H1 (cell line): Measurements from ENCODE around the gene TCFL5. TPM values are rescaled to one million over a fixed set of nuclear protein-coding genes. Genes with fewer than 3 reads are reported as not detected.

Experiments used
- GTF2F1 ChIP-seq: IDR thresholded peaks from 2 replicates; pipeline ENCODE4 v1.6.1; 2012; ENCODE audit warnings: low read depth, low read length, improper control_type of control experiment, borderline replicate concordance
- KDM1A ChIP-seq: fragments of 200-600, 300-600 bp; sonication (generic); IDR thresholded peaks from 2 replicates; pipeline ENCODE4 v1.7.1; 2016; ENCODE audit warnings: mild to moderate bottlenecking, low read length, borderline replicate concordance
- polyA plus RNA-seq, 7 experiments: library from polyadenylated mRNA; depleted of rRNA in 3 of 7; stranded (reverse) in 5 of 7; unstranded in 2 of 7; fragments of >200 nt in 5 of 7; fragments of 200-250 nt in 2 of 7; gene quantifications; 1 replicate in 5 of 7; 2 replicates in 1 of 7; 4 replicates in 1 of 7; pipeline versions ENCODE4 v1.2.1 to v1.2.3, GENCODE V29; 2011 to 2013; ENCODE audit warnings: missing spikeins in 2 of 7, mixed read lengths in 2 of 7
- total RNA-seq: library from RNA; stranded (reverse); fragmentation: NEBNext Ultra II Directional; extraction: Animal tissue kit (Norgen Biotek cat#: 25700); gene quantifications from 2 replicates; pipeline ENCODE4 v1.2.1, GENCODE V29; 2021
- TF ChIP-seq, protein P1 (sequence below): fragments of 300-600 bp; sonication (generic); IDR thresholded peaks from 2 replicates; pipeline ENCODE4 v1.7.1; 2012; ENCODE audit warnings: low read length, moderate library complexity, mild to moderate bottlenecking, inconsistent platforms; ENCODE audit not compliant: insufficient replicate concordance

Gene TCFL5
- total and polyA plus RNA-seq, 2 of the 8 experiments (the other 6 are each of a cell fraction or from before 2014, with no cell fraction given): 6.2 to 15.0 TPM

DNA sequence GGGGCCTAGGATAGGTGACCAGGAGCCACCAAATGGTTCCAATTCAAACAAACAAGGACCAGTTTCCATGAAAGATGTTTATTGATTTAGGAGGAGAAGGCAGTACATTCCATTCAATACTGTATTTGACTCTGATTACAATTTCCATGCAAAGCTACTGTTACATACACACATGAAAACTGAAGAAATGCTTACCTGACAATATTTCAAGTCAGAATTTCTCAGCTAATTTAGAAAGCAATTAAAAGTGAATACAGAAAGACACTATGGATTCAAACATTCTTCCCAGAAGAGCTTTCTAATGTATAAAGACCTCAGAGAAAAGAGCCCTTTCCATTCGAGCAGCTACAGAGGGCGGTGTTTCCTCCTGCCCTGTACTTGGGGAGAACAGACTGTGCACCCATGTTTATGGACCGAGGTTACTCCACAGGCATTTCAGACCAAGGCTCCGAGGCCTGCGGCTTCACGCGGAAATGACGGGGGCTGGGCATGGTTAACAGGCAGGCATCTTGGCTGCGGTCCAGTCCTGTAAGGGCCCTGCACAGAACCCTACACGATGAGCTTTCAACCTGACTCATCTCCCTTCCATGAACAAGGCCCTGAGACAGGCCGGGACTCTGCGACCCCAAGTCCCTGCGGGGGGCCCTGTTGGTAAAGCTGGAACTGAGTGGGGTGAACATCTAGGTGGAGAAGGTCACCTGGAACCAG, 25.7 kb upstream of the TCFL5 start (continued):
- TF ChIP-seq, protein P1, sequence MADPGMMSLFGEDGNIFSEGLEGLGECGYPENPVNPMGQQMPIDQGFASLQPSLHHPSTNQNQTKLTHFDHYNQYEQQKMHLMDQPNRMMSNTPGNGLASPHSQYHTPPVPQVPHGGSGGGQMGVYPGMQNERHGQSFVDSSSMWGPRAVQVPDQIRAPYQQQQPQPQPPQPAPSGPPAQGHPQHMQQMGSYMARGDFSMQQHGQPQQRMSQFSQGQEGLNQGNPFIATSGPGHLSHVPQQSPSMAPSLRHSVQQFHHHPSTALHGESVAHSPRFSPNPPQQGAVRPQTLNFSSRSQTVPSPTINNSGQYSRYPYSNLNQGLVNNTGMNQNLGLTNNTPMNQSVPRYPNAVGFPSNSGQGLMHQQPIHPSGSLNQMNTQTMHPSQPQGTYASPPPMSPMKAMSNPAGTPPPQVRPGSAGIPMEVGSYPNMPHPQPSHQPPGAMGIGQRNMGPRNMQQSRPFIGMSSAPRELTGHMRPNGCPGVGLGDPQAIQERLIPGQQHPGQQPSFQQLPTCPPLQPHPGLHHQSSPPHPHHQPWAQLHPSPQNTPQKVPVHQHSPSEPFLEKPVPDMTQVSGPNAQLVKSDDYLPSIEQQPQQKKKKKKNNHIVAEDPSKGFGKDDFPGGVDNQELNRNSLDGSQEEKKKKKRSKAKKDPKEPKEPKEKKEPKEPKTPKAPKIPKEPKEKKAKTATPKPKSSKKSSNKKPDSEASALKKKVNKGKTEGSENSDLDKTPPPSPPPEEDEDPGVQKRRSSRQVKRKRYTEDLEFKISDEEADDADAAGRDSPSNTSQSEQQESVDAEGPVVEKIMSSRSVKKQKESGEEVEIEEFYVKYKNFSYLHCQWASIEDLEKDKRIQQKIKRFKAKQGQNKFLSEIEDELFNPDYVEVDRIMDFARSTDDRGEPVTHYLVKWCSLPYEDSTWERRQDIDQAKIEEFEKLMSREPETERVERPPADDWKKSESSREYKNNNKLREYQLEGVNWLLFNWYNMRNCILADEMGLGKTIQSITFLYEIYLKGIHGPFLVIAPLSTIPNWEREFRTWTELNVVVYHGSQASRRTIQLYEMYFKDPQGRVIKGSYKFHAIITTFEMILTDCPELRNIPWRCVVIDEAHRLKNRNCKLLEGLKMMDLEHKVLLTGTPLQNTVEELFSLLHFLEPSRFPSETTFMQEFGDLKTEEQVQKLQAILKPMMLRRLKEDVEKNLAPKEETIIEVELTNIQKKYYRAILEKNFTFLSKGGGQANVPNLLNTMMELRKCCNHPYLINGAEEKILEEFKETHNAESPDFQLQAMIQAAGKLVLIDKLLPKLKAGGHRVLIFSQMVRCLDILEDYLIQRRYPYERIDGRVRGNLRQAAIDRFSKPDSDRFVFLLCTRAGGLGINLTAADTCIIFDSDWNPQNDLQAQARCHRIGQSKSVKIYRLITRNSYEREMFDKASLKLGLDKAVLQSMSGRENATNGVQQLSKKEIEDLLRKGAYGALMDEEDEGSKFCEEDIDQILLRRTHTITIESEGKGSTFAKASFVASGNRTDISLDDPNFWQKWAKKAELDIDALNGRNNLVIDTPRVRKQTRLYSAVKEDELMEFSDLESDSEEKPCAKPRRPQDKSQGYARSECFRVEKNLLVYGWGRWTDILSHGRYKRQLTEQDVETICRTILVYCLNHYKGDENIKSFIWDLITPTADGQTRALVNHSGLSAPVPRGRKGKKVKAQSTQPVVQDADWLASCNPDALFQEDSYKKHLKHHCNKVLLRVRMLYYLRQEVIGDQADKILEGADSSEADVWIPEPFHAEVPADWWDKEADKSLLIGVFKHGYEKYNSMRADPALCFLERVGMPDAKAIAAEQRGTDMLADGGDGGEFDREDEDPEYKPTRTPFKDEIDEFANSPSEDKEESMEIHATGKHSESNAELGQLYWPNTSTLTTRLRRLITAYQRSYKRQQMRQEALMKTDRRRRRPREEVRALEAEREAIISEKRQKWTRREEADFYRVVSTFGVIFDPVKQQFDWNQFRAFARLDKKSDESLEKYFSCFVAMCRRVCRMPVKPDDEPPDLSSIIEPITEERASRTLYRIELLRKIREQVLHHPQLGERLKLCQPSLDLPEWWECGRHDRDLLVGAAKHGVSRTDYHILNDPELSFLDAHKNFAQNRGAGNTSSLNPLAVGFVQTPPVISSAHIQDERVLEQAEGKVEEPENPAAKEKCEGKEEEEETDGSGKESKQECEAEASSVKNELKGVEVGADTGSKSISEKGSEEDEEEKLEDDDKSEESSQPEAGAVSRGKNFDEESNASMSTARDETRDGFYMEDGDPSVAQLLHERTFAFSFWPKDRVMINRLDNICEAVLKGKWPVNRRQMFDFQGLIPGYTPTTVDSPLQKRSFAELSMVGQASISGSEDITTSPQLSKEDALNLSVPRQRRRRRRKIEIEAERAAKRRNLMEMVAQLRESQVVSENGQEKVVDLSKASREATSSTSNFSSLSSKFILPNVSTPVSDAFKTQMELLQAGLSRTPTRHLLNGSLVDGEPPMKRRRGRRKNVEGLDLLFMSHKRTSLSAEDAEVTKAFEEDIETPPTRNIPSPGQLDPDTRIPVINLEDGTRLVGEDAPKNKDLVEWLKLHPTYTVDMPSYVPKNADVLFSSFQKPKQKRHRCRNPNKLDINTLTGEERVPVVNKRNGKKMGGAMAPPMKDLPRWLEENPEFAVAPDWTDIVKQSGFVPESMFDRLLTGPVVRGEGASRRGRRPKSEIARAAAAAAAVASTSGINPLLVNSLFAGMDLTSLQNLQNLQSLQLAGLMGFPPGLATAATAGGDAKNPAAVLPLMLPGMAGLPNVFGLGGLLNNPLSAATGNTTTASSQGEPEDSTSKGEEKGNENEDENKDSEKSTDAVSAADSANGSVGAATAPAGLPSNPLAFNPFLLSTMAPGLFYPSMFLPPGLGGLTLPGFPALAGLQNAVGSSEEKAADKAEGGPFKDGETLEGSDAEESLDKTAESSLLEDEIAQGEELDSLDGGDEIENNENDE: no peak
- no peak for TF ChIP-seq GTF2F1
- no peak for TF ChIP-seq KDM1A
